PC-3 (cell line): ENCODE results near the gene NDUFB5. TPM values are rescaled to one million over a fixed set of nuclear protein-coding genes. Genes with fewer than 3 reads are reported as not detected.
A peak's percentile ranks its signal among the peaks of the same experiment; 100 is the strongest.

ENCODE experiments used
- ATAC-seq: fragments of 200-7000 bp; cut with Tn5 transposase; 2 replicates; pipeline ENCODE4 v1.9.1; 2020; ENCODE audit warnings: mild to moderate bottlenecking, moderate library complexity
- BruUV-seq: library from RNA; stranded (reverse); fragments of 400-500 nt; replicated peaks from 2 replicates; lab custom pipeline; 2021; lab: Mats Ljungman, UMichigan
- CTCF ChIA-PET: fragments of 300-600 bp; sonication (Branson Sonifier 250); formaldehyde crosslinking; loops from one replicate; lab custom pipeline; 2022; ENCODE audit warnings: antibody characterized with exemption; lab: Charles Lee
- POLR2A ChIA-PET: fragments of 300-600 bp; sonication (Branson Sonifier 250); formaldehyde crosslinking; loops from one replicate; lab custom pipeline; 2022; ENCODE audit warnings: antibody characterized with exemption; ENCODE audit not compliant: unreplicated experiment; lab: Charles Lee
- DNase-seq: peaks from one replicate; pipeline ENCODE4 v3.0.0-alpha.2; 2015
- H2AFZ ChIP-seq: fragments of 300-600 bp; sonication (generic); 2 replicates; pipeline ENCODE4 v1.6.0; 2016; ENCODE audit warnings: antibody characterized with exemption, low read length
- H3F3A ChIP-seq: fragments of 300-600 bp; sonication (generic); one replicate; pipeline ENCODE4 v1.6.0; 2017; ENCODE audit warnings: antibody characterized with exemption, low read length, control low read depth, mild to moderate bottlenecking; ENCODE audit not compliant: unreplicated experiment
- H3K27ac ChIP-seq: fragments of 300-600 bp; sonication (generic); 2 replicates; pipeline ENCODE4 v1.5.1; 2016; ENCODE audit warnings: mild to moderate bottlenecking, low read length
- H3K27me3 ChIP-seq: fragments of 300-600 bp; sonication (generic); 2 replicates; pipeline ENCODE4 v1.6.1; 2016; ENCODE audit warnings: low read length, mixed read lengths
- H3K36me3 ChIP-seq: fragments of 300-600 bp; sonication (generic); 2 replicates; pipeline ENCODE4 v1.6.1; 2016; ENCODE audit warnings: low read depth, mixed run types, low read length, mixed read lengths
- H3K4me1 ChIP-seq: fragments of 300-600 bp; sonication (generic); 2 replicates; pipeline ENCODE4 v1.5.1; 2016; ENCODE audit warnings: low read length; ENCODE audit not compliant: insufficient read depth
- H3K4me2 ChIP-seq: fragments of 300-600 bp; sonication (generic); 2 replicates; pipeline ENCODE4 v1.6.0; 2016; ENCODE audit warnings: low read length
- H3K4me3 ChIP-seq: fragments of 300-600 bp; sonication (generic); 2 replicates; pipeline ENCODE4 v1.5.1; 2016; ENCODE audit warnings: mild to moderate bottlenecking, low read length, mixed read lengths
- H3K79me2 ChIP-seq: fragments of 300-600 bp; sonication (generic); 2 replicates; pipeline ENCODE4 v1.6.1; 2017; ENCODE audit warnings: low read length, mixed read lengths
- H3K9ac ChIP-seq: fragments of 300-600 bp; sonication (generic); 2 replicates; pipeline ENCODE4 v1.6.0; 2016; ENCODE audit warnings: mild to moderate bottlenecking, low read length
- H3K9me2 ChIP-seq: fragments of 300-600 bp; sonication (generic); replicated peaks from 2 replicates; pipeline ENCODE4 v1.6.1; 2016; ENCODE audit warnings: mixed run types, low read length, mixed read lengths
- H3K9me3 ChIP-seq: fragments of 300-600 bp; sonication (generic); 2 replicates; pipeline ENCODE4 v1.6.1; 2016; ENCODE audit warnings: low read length, mixed read lengths
- H4K20me1 ChIP-seq: fragments of 300-600 bp; sonication (generic); 2 replicates; pipeline ENCODE4 v1.6.1; 2016; ENCODE audit warnings: low read length, mixed read lengths
- CTCF ChIP-seq: fragments of 300-600 bp; sonication (generic); conservative IDR thresholded peaks from 2 replicates; pipeline ENCODE4 v1.5.1; 2017; ENCODE audit warnings: antibody characterized with exemption, low read depth, mild to moderate bottlenecking, low read length
- EZH2 ChIP-seq: fragments of 300-600 bp; sonication (generic); IDR thresholded peaks from one replicate; pipeline ENCODE4 v1.6.1; 2017; ENCODE audit warnings: antibody characterized with exemption, mild to moderate bottlenecking, low read length; ENCODE audit not compliant: unreplicated experiment
- EZH2phosphoT487 ChIP-seq: fragments of 300-600 bp; sonication (generic); IDR thresholded peaks from 2 replicates; pipeline ENCODE4 v1.6.1; 2018; ENCODE audit warnings: mild to moderate bottlenecking, antibody characterized with exemption, low read length, borderline replicate concordance
- intact Hi-C: fragments of 100-400 bp; cut with micrococcal nuclease; formaldehyde crosslinking; loops from 2 replicates; pipeline ENCODE4 v1.9.0; 2023
- total RNA-seq: library from RNA; depleted of rRNA; stranded (reverse); fragments of >200 nt; gene quantifications from 2 replicates; pipeline ENCODE4 v1.2.3, GENCODE V29; 2014

NDUFB5 gene
- total RNA-seq, 1 experiment from 2014 or later: 126 TPM

GRCh38 chr3:179560791-179561190 lies 43.8 kb upstream of the NDUFB5 start:
- no peak overlapping the region for H3K27ac ChIP-seq
- no peaks in the 10 kb centered on the region for H3K9me3 ChIP-seq
- intact Hi-C loops: loop anchor here (5.0 kb wide), 3 partner anchors 413 to 593 kb away; partner anchors contain the start of gene PIK3CA
- H3K4me1 ChIP-seq: peaks cover 19% of the 10 kb centered on the region
- no peak overlapping the region for H3K4me2 ChIP-seq
- H2AFZ ChIP-seq: no peak overlapping the region
- H3K9me2 ChIP-seq: no peaks in the 10 kb centered on the region
- CTCF ChIA-PET: no interaction called here
- H3K27me3 ChIP-seq: no peaks in the 10 kb centered on the region
- peaks cover 26% of the 10 kb centered on the region for H3K79me2 ChIP-seq
- ATAC-seq (no peak), DNase-seq (no peak)
- H3K36me3 ChIP-seq: no peaks in the 10 kb centered on the region
- no TSS peak for BruUV-seq
- TF ChIP-seq CTCF (no peak), EZH2 (no peak), EZH2phosphoT487 (no peak)
- H3K4me3 ChIP-seq: no peak overlapping the region
- H4K20me1 ChIP-seq: peaks cover 11% of the 10 kb centered on the region; the same call in 1 of the 2 replicates
- no peak overlapping the region for H3K9ac ChIP-seq
- no peaks in the 10 kb centered on the region for H3F3A ChIP-seq
- POLR2A ChIA-PET: no interaction called here

- peak within 1 kb of the TSS; percentile 87 for H3K9ac ChIP-seq
These were observed 41.9 kb upstream of the NDUFB5 start, which contains the start of gene ACTL6A for GRCh38 chr3:179562591-179563270. Gene ACTL6A, plus strand, starts transcription at chr3:179562926. Its CDS starts 167 bp downstream, at chr3:179563093.

More at GRCh38 chr3:179562591-179563270, 41.9 kb upstream of the NDUFB5 start, which contains the start of gene ACTL6A:
- peak within 1 kb of the TSS; percentile 89 for H3K4me2 ChIP-seq
- peak within 1 kb of the TSS; percentile 83 for H2AFZ ChIP-seq
- H3F3A ChIP-seq: no peaks in the 10 kb centered on the region
- TF ChIP-seq EZH2 (no peak), EZH2phosphoT487 (no peak), CTCF (no peak)
- ChIA-PET POLR2A (interaction anchor here (0.6 to 1.0 kb wide), 4 partner anchors 42 to 162 kb away, joined by 3 to 9 read pairs (median 4); partner anchors contain the start of genes MRPL47 and NDUFB5), CTCF (interaction anchor here (0.7 to 1.1 kb wide), 4 partner anchors 42 to 133 kb away, joined by 3 to 4 read pairs (median 3); partner anchors contain the start of genes MRPL47 and NDUFB5)
- no peaks in the 10 kb centered on the region for H3K9me3 ChIP-seq
- H3K27me3 ChIP-seq: no peaks in the 10 kb centered on the region
- H3K36me3 ChIP-seq: no peaks in the 10 kb centered on the region
- BruUV-seq: no TSS peak
- peak; percentile 100 for DNase-seq
- peak; percentile 94 for ATAC-seq
- peak within 1 kb of the TSS; percentile 49 for H3K27ac ChIP-seq
- intact Hi-C loops: loop anchor here (1.0 to 5.0 kb wide), 5 partner anchors 42 to 595 kb away; partner anchors contain the start of genes MRPL47, NDUFB5 and PIK3CA
- peaks cover 11% of the 10 kb centered on the region; the same call in 1 of the 2 replicates for H4K20me1 ChIP-seq
- H3K79me2 ChIP-seq: peaks cover 46% of the 10 kb centered on the region
- peak within 1 kb of the TSS; percentile 89 for H3K4me3 ChIP-seq
- no peaks in the 10 kb centered on the region for H3K9me2 ChIP-seq
- peaks cover 23% of the 10 kb centered on the region for H3K4me1 ChIP-seq
